ENCODE measurements around the gene ADRB1.

ADRB1 gene

DNA sequence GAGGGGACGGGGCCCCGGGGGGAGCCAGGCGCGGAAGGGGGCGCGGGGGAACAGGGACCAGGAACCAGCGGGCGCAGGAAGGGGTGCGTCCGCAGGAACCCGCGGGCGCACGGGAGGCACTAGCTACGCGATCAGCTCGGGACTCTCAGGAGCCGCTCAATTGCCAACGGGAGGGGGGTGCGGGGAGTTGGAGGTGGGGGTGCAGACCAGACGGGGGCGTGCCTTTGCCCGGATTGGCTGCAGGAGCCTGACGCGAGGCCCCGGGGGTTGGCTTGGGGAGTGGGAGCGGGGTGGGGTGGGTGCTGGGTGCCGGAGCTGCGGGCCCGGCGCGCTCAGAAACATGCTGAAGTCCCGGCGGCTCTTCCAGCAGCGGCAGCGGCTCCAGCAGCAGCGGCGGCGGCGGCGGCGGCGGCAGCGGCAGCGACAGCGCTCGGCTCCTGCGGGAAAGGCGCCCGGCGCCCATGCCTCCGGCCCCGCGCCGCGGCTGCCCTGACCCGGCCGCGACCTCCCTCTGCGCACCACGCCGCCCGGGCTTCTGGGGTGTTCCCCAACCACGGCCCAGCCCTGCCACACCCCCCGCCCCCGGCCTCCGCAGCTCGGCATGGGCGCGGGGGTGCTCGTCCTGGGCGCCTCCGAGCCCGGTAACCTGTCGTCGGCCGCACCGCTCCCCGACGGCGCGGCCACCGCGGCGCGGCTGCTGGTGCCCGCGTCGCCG lies at the start of gene ADRB1:
TSS of gene ADRB1 (plus strand) at position 335 of the 715 bp plus-strand sequence. CDS start at position 602, 267 bp downstream.
- Histone ChIP-seq H3K27me3 (ENCODE audit: control insufficient read depth, insufficient read depth, low read length) (peaks cover 42% of the 10 kb centered on the region), H3K9me3 (ENCODE audit: control insufficient read depth, low read length) (no peaks in the 10 kb centered on the region), H3K4me1 (ENCODE audit: control insufficient read depth, insufficient read depth, low read length) (peaks cover 18% of the 10 kb centered on the region), H3K36me3 (ENCODE audit: control insufficient read depth, insufficient read depth, low read length) (no peaks in the 10 kb centered on the region), H3K9ac (ENCODE audit: low read length) (no peak within 1 kb of the TSS), H3K4me3 (ENCODE audit: low read length) (no peak within 1 kb of the TSS)

DNA sequence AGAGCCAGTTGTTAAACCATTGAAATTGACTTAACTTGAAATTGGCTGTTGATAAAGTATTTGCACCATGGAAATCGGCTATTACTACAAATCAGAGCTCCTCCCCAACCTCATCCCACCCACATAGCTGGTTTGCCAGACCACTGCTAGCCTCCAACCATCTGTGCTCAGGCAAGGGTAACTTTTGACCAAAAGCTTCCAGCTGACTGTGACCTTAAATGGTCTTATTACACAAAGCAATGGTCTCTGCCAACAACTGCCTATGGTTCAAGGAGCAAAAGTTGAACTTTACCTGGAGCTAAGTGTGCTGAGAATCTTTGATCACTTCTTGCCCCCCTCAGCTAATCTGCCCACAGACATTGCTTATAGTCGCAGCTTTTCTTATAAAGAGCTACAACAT lies 48.5 kb upstream of the ADRB1 start:
- no peaks in the 10 kb centered on the region for H3K27me3 ChIP-seq (ENCODE audit: control insufficient read depth, insufficient read depth, low read length)
- no peaks in the 10 kb centered on the region for H3K9me3 ChIP-seq (ENCODE audit: control insufficient read depth, low read length)
- H3K36me3 ChIP-seq (ENCODE audit: control insufficient read depth, insufficient read depth, low read length) = no peaks in the 10 kb centered on the region
- H3K4me3 ChIP-seq (ENCODE audit: low read length) = no peak overlapping the region
- H3K4me1 ChIP-seq (ENCODE audit: control insufficient read depth, insufficient read depth, low read length) = no peaks in the 10 kb centered on the region
- no peak overlapping the region for H3K9ac ChIP-seq (ENCODE audit: low read length)

DNA sequence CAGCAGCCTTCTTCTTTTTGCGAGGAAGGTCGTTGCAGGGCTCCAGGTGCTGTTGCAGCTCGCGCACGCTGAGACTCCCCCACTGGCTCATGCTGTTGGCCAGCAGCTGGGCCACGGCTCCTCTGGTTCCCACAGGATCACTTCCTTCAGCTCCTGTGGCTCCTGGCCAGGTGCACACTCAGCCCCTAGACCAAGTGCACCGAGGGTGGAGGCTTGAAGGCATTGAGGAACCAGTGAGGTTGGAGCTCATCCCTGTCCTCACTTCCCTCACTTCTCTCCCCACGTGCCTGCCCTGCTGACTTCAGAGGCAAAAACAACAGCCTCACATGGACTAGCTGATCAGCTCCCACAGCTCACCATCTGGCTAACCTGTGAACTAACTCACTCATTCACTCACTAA lies 46.2 kb upstream of the ADRB1 start:
- Histone ChIP-seq H3K36me3 (ENCODE audit: control insufficient read depth, insufficient read depth, low read length) (no peaks in the 10 kb centered on the region), H3K4me3 (ENCODE audit: low read length) (no peak overlapping the region), H3K9me3 (ENCODE audit: control insufficient read depth, low read length) (no peaks in the 10 kb centered on the region), H3K9ac (ENCODE audit: low read length) (no peak overlapping the region), H3K27me3 (ENCODE audit: control insufficient read depth, insufficient read depth, low read length) (no peaks in the 10 kb centered on the region), H3K4me1 (ENCODE audit: control insufficient read depth, insufficient read depth, low read length) (no peaks in the 10 kb centered on the region)

GRCh38 chr10:113999531-113999930 lies 44.1 kb upstream of the ADRB1 start:
- no peak overlapping the region for H3K4me3 ChIP-seq (ENCODE audit: low read length)
- H3K4me1 ChIP-seq (ENCODE audit: control insufficient read depth, insufficient read depth, low read length) = no peaks in the 10 kb centered on the region
- H3K9me3 ChIP-seq (ENCODE audit: control insufficient read depth, low read length) = no peaks in the 10 kb centered on the region
- no peaks in the 10 kb centered on the region for H3K27me3 ChIP-seq (ENCODE audit: control insufficient read depth, insufficient read depth, low read length)
- H3K9ac ChIP-seq (ENCODE audit: low read length) = no peak overlapping the region
- H3K36me3 ChIP-seq (ENCODE audit: control insufficient read depth, insufficient read depth, low read length) = no peaks in the 10 kb centered on the region

- Histone ChIP-seq H3K4me1 (ENCODE audit: control insufficient read depth, insufficient read depth, low read length) (no peaks in the 10 kb centered on the region), H3K27me3 (ENCODE audit: control insufficient read depth, insufficient read depth, low read length) (no peaks in the 10 kb centered on the region), H3K9ac (ENCODE audit: low read length) (no peak overlapping the region), H3K36me3 (ENCODE audit: control insufficient read depth, insufficient read depth, low read length) (no peaks in the 10 kb centered on the region), H3K4me3 (ENCODE audit: low read length) (no peak overlapping the region), H3K9me3 (ENCODE audit: control insufficient read depth, low read length) (no peaks in the 10 kb centered on the region)
Measured at GRCh38 chr10:114000457-114001010, 43.1 kb upstream of the ADRB1 start.

- H3K36me3 ChIP-seq (ENCODE audit: control insufficient read depth, insufficient read depth, low read length) = no peaks in the 10 kb centered on the region
- no peaks in the 10 kb centered on the region for H3K4me1 ChIP-seq (ENCODE audit: control insufficient read depth, insufficient read depth, low read length)
- H3K9me3 ChIP-seq (ENCODE audit: control insufficient read depth, low read length) = no peaks in the 10 kb centered on the region
- H3K4me3 ChIP-seq (ENCODE audit: low read length) = no peak overlapping the region
- no peak overlapping the region for H3K9ac ChIP-seq (ENCODE audit: low read length)
- no peaks in the 10 kb centered on the region for H3K27me3 ChIP-seq (ENCODE audit: control insufficient read depth, insufficient read depth, low read length)
Measured at GRCh38 chr10:114002422-114002821, 41.2 kb upstream of the ADRB1 start.

DNA sequence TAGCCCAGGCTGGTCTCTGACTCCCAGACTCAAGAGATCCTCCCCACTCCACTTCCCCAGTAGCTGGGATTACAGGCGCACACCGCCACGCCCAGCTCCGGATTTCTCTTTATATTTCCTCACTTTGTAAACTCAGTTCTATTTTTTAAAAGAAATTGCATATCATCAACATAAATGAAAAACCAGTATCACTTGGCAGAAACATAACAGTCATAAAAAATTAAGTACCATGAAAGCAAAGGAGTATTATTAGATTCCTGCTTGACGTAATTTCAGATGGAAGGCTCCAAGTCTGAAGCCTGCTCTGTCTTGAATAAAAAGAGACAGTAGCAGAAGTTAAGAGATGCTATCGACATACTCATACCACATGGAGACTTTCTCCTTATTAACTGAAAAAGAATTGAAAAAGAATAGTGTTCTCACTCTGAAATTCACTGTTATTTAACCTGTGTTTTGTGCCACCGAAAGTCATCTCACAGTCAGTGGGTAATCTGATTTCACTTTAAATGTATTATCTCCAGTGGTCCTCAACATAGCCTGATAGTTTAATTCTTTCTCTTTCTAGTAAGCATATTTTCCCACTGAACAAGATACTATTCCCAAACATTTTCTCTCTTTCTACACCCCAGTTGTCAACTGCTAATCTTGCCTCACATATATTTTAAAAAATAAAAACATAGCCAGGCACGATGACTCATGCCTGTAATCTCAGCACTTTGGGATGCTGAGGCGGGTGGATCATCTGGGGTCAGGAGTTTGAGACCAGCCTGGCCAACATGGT lies 40.3 kb upstream of the ADRB1 start:
- Histone ChIP-seq H3K4me3 (ENCODE audit: low read length) (no peak overlapping the region), H3K27me3 (ENCODE audit: control insufficient read depth, insufficient read depth, low read length) (no peaks in the 10 kb centered on the region), H3K4me1 (ENCODE audit: control insufficient read depth, insufficient read depth, low read length) (no peaks in the 10 kb centered on the region), H3K9me3 (ENCODE audit: control insufficient read depth, low read length) (no peaks in the 10 kb centered on the region), H3K9ac (ENCODE audit: low read length) (no peak overlapping the region), H3K36me3 (ENCODE audit: control insufficient read depth, insufficient read depth, low read length) (no peaks in the 10 kb centered on the region)

GRCh38 chr10:114009281-114009996 lies 34.2 kb upstream of the ADRB1 start:
- Histone ChIP-seq H3K4me1 (ENCODE audit: control insufficient read depth, insufficient read depth, low read length) (no peaks in the 10 kb centered on the region), H3K4me3 (ENCODE audit: low read length) (no peak overlapping the region), H3K36me3 (ENCODE audit: control insufficient read depth, insufficient read depth, low read length) (no peaks in the 10 kb centered on the region), H3K9me3 (ENCODE audit: control insufficient read depth, low read length) (no peaks in the 10 kb centered on the region), H3K27me3 (ENCODE audit: control insufficient read depth, insufficient read depth, low read length) (no peaks in the 10 kb centered on the region), H3K9ac (ENCODE audit: low read length) (no peak overlapping the region)

DNA sequence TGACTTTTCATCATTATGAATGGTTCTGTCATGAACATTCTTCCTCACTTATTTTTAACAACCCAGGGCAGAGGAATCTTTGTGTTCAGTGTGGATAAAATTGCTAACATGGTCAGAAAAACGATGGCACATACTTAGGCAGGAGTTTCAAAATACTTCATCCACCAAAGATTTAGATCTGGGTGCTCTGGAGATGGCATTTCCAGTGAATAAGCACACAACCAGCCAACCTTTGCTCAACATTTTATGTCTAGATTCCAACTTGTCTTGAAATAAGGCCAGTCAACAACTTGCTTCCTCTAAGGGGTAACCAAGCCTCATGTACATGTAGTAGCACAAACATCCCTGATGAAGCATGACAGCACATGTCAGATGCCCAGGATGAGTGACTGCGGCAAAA lies 33.4 kb upstream of the ADRB1 start:
- Histone ChIP-seq H3K4me3 (ENCODE audit: low read length) (no peak overlapping the region), H3K9me3 (ENCODE audit: control insufficient read depth, low read length) (no peaks in the 10 kb centered on the region), H3K36me3 (ENCODE audit: control insufficient read depth, insufficient read depth, low read length) (no peaks in the 10 kb centered on the region), H3K27me3 (ENCODE audit: control insufficient read depth, insufficient read depth, low read length) (no peaks in the 10 kb centered on the region), H3K9ac (ENCODE audit: low read length) (no peak overlapping the region), H3K4me1 (ENCODE audit: control insufficient read depth, insufficient read depth, low read length) (no peaks in the 10 kb centered on the region)

- Histone ChIP-seq H3K9ac (ENCODE audit: low read length) (no peak overlapping the region), H3K4me1 (ENCODE audit: control insufficient read depth, insufficient read depth, low read length) (no peaks in the 10 kb centered on the region), H3K27me3 (ENCODE audit: control insufficient read depth, insufficient read depth, low read length) (no peaks in the 10 kb centered on the region), H3K36me3 (ENCODE audit: control insufficient read depth, insufficient read depth, low read length) (no peaks in the 10 kb centered on the region), H3K4me3 (ENCODE audit: low read length) (no peak overlapping the region), H3K9me3 (ENCODE audit: control insufficient read depth, low read length) (peaks cover 6% of the 10 kb centered on the region)
Measured at GRCh38 chr10:114012650-114013049, 31.0 kb upstream of the ADRB1 start.

DNA sequence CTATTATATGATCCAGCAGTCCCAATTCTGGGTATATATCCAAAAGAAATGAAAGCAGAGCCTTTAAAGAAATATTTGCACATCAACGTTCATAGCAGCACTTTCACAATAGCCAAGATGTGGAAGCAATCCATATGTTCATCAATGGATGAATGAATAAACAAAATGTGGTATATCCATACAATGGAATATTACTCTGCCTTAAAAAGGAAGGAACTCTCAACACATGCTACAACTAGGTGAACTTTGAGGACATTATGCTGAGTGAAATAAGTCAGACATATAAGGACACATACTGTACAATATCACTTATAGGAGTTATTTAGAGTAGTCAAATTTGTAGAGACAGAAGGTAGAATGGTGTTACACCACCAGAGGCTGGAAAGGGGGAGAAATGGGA lies 28.0 kb upstream of the ADRB1 start:
- H3K9ac ChIP-seq (ENCODE audit: low read length) = no peak overlapping the region
- H3K4me3 ChIP-seq (ENCODE audit: low read length) = no peak overlapping the region
- no peaks in the 10 kb centered on the region for H3K36me3 ChIP-seq (ENCODE audit: control insufficient read depth, insufficient read depth, low read length)
- H3K9me3 ChIP-seq (ENCODE audit: control insufficient read depth, low read length) = peaks cover 6% of the 10 kb centered on the region
- no peaks in the 10 kb centered on the region for H3K4me1 ChIP-seq (ENCODE audit: control insufficient read depth, insufficient read depth, low read length)
- no peaks in the 10 kb centered on the region for H3K27me3 ChIP-seq (ENCODE audit: control insufficient read depth, insufficient read depth, low read length)

- no peak overlapping the region for H3K9ac ChIP-seq (ENCODE audit: low read length)
- no peak overlapping the region for H3K4me3 ChIP-seq (ENCODE audit: low read length)
- no peaks in the 10 kb centered on the region for H3K27me3 ChIP-seq (ENCODE audit: control insufficient read depth, insufficient read depth, low read length)
- peaks cover 6% of the 10 kb centered on the region for H3K9me3 ChIP-seq (ENCODE audit: control insufficient read depth, low read length)
- no peaks in the 10 kb centered on the region for H3K4me1 ChIP-seq (ENCODE audit: control insufficient read depth, insufficient read depth, low read length)
- H3K36me3 ChIP-seq (ENCODE audit: control insufficient read depth, insufficient read depth, low read length) = no peaks in the 10 kb centered on the region
Measured at GRCh38 chr10:114017271-114017670, 26.4 kb upstream of the ADRB1 start.
